Body of pancreas (tissue), 4 donors: ENCODE measurements around the gene ABCC3. TPM values are rescaled to one million over a fixed set of nuclear protein-coding genes. Genes with fewer than 3 reads are reported as not detected.
A peak's percentile ranks its signal among the peaks of the same experiment; 100 is the strongest.

ENCODE experiments used
- ATAC-seq: fragments of 150-250 bp; one replicate; pipeline ENCODE4 v1.9.1; 2016
- DNase-seq, 4 donors: peaks; one replicate each; pipeline ENCODE4 v3.0.0-alpha.2; 2019
- H3K27ac ChIP-seq, 4 donors: fragments of 200-600 bp; sonication (generic); 1 replicate in 3 of 4; 2 replicates in 1 of 4; pipeline versions ENCODE4 v1.5.1 to v1.6.1; 2016 to 2019; ENCODE audit warnings: mild to moderate bottlenecking in 1 of 4, mixed read lengths in 1 of 4, moderate library complexity in 1 of 4
- H3K27me3 ChIP-seq, 2 donors: fragments of 200-600 bp; sonication (generic); one replicate each; pipeline ENCODE4 v1.6.0; 2016; ENCODE audit warnings: mild to moderate bottlenecking in 1 of 2
- H3K36me3 ChIP-seq, 2 donors: fragments of 200-600 bp; sonication (generic); replicated peaks in 1 of 2; 2 replicates each; pipeline ENCODE4 v1.5.1; 2016; ENCODE audit warnings: low read depth in 2 of 2; ENCODE audit not compliant: insufficient read depth in 1 of 2
- H3K4me1 ChIP-seq: fragments of 200-600 bp; sonication (generic); one replicate; pipeline ENCODE4 v1.6.0; 2016
- H3K4me3 ChIP-seq, 2 donors: fragments of 200-600 bp; sonication (generic); 1 replicate in 1 of 2; 2 replicates in 1 of 2; pipeline ENCODE4 v1.5.1; 2016 to 2019
- H3K9me3 ChIP-seq, 3 donors: fragments of 200-600 bp; sonication (generic); 1 replicate in 2 of 3; 2 replicates in 1 of 3; pipeline ENCODE4 v1.5.1; 2016
- CTCF ChIP-seq, 7 experiments: fragments of 450-650 bp in 4 of 7; fragments of 200-600 bp in 3 of 7; sonication (generic) in 3 of 7; IDR thresholded peaks; one replicate each; pipeline ENCODE4 v1.5.1; 2016 to 2019; ENCODE audit warnings: antibody characterized with exemption in 7 of 7
- POLR2A ChIP-seq, 3 donors: fragments of 450-650 bp; IDR thresholded peaks; one replicate each; pipeline ENCODE4 v1.6.1; 2016; ENCODE audit warnings: antibody characterized with exemption in 3 of 3, mild to moderate bottlenecking in 2 of 3
- WGBS, 2 donors: methylation state at CpG; one replicate each; pipeline ENCODE4 v1.1.5; 2017; 5-methylcytosine and 5-hydroxymethylcytosine counted together
- intact Hi-C: fragments of 100-400 bp; cut with DNase I; formaldehyde crosslinking; loops from one replicate; pipeline ENCODE4 v1.15.1; 2023
- total RNA-seq, 2 donors: library from RNA; depleted of rRNA; stranded (reverse); fragments of >200 nt; gene quantifications; one replicate each; pipeline ENCODE4 v1.1.0, GENCODE V29; 2016

ABCC3 gene
- total RNA-seq, 2 donors from 2014 or later = 130 to 163 TPM

DNA sequence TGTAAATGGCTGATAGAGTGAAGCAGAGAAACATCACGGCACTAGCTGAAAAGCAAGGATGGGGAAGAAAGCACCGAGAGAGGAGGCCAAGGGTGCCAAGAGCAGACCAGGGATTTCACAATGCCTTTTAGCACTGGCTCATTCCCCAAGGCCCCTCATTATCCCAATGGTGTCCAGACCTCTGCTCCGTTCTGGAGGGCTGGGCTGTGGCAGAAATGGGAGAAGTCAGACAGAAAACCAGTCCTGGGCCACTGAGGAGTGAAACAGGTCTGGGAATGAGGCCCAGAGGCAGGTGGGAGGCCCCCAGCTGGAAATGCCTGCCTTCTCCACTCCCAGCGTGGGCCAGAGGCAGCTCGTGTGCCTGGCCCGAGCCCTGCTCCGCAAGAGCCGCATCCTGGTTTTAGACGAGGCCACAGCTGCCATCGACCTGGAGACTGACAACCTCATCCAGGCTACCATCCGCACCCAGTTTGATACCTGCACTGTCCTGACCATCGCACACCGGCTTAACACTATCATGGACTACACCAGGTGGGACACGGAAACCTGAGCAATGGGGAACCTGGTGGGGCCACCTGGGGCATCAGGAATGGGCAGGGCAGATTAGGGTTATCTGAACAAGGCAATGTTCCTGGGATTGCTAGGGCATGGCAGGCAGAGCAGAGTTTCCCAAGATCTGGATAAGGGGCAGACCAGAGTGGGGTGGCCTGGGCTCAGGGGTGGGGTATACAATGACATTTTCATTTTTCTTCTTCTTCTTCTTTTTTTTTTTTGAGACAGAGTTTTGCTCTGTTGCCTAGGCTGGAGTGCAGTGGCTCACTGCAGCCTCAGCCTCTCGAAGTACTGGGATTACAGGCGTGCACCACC, 52.8 kb downstream of the ABCC3 start:
- Histone ChIP-seq H3K27ac (peak overlapping the region; percentile 90 to 98 (median 94)), H3K9me3 (no peaks in the 10 kb centered on the region), H3K36me3 (no peaks in the 10 kb centered on the region), H3K27me3 (no peaks in the 10 kb centered on the region), H3K4me3 (no peak overlapping the region), H3K4me1 (peaks cover 95% of the 10 kb centered on the region)
- TF ChIP-seq POLR2A (IDR thresholded peaks at IDR 0.05) (no peak), CTCF (IDR thresholded peaks at IDR 0.05) (no peak)
- ATAC-seq (no peak), DNase-seq (peak in 1 of 4 donors; percentile 48)
- WGBS, 2 donors = 75 to 82% methylated on average over 11 to 16 of the region's 16 CpGs
- intact Hi-C loops = no loop called here

- WGBS, 2 donors = 96 to 100% methylated on average over 2 to 3 of the region's 3 CpGs
- intact Hi-C loops = no loop called here
- Histone ChIP-seq H3K9me3 (no peaks in the 10 kb centered on the region), H3K27me3 (no peaks in the 10 kb centered on the region), H3K4me1 (peaks cover 97% of the 10 kb centered on the region), H3K4me3 (no peak overlapping the region), H3K36me3 (no peaks in the 10 kb centered on the region), H3K27ac (peak overlapping the region; percentile 8 to 94 (median 92))
- ATAC-seq (no peak), DNase-seq (no peak)
- TF ChIP-seq CTCF (IDR thresholded peaks at IDR 0.05) (no peak), POLR2A (IDR thresholded peaks at IDR 0.05) (no peak)
Observed at GRCh38 chr17:50688245-50688644, 53.6 kb downstream of the ABCC3 start.

DNA sequence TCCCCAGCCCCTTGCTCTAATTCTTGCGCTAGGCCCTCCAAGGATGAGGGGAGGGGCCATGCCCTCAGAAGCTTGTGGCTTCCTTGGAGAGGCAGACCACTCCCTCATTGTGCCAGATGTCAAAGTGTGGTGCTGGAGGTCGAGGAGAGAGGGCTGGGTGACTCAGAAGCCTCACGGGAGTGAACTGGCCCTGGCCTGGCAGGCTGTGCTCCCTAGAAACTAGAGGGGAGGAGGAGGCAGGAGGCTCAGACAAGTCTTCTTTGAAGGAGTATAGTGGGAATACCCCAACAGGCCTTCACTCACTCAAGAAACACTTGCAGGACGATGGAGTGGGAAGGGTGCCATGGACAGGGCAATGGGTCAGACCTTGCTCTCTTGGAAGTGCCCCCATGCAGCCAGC, 54.6 kb downstream of the ABCC3 start:
- TF ChIP-seq CTCF (IDR thresholded peaks at IDR 0.05) (no peak), POLR2A (IDR thresholded peaks at IDR 0.05) (no peak)
- DNase-seq = peak in 1 of 4 donors; percentile 55
- no peak overlapping the region for H3K4me3 ChIP-seq
- intact Hi-C loops = no loop called here
- 38 to 41% methylated on average over 3 to 4 of the region's 4 CpGs for WGBS, 2 donors
- H3K27ac ChIP-seq = peak overlapping the region; percentile 90 to 94 (median 94)
- ATAC-seq = no peak
- no peaks in the 10 kb centered on the region for H3K9me3 ChIP-seq
- H3K27me3 ChIP-seq = no peaks in the 10 kb centered on the region
- no peaks in the 10 kb centered on the region for H3K36me3 ChIP-seq
- peaks cover 97% of the 10 kb centered on the region for H3K4me1 ChIP-seq

GRCh38 chr17:50689956-50690886, 55.5 kb downstream of the ABCC3 start:
- DNase-seq (peak in 1 of 4 donors; percentile 22), ATAC-seq (no peak)
- TF ChIP-seq POLR2A (IDR thresholded peaks at IDR 0.05) (no peak), CTCF (IDR thresholded peaks at IDR 0.05) (no peak)
- Histone ChIP-seq H3K9me3 (no peaks in the 10 kb centered on the region), H3K27me3 (no peaks in the 10 kb centered on the region), H3K36me3 (no peaks in the 10 kb centered on the region), H3K27ac (peak overlapping the region; percentile 90 to 94 (median 94)), H3K4me1 (peaks cover 96% of the 10 kb centered on the region), H3K4me3 (no peak overlapping the region)
- intact Hi-C loops = loop anchor here (10.0 kb wide), 1 partner anchor 205 kb away; no protein-coding TSS in a partner anchor
- 59 to 73% methylated on average over 5 to 18 of the region's 19 CpGs for WGBS, 2 donors
